Activated CD4-positive, alpha-beta T cell treated with anti-CD3 and anti-CD28 coated beads, Interleukin-2, amount 10 ng/mL, durations not matched to agents 7 days and 5 days (primary cell): ENCODE results near the gene TRIM29. TPM values are rescaled to one million over a fixed set of nuclear protein-coding genes. Genes with fewer than 3 reads are reported as not detected.

Experiments
- CTCF ChIA-PET: fragments of 350-600 bp; sonication (Branson Sonifier 250); formaldehyde crosslinking; loops from one replicate; lab custom pipeline; 2021; ENCODE audit warnings: antibody characterized with exemption; lab: Charles Lee
- POLR2A ChIA-PET: fragments of 350-600 bp; sonication (Branson Sonifier 250); formaldehyde crosslinking; loops from one replicate; lab custom pipeline; 2021; ENCODE audit warnings: antibody characterized with exemption; lab: Charles Lee
- DNase-seq: peaks from one replicate; pipeline ENCODE4 v3.0.0-alpha.2; 2020
- H3K27ac Mint-ChIP-seq: one replicate; pipeline ENCODE4 v1.8.0; 2021; ENCODE audit warnings: mild to moderate bottlenecking, moderate library complexity, mixed read lengths
- H3K27me3 Mint-ChIP-seq: one replicate; pipeline ENCODE4 v1.8.0; 2021; ENCODE audit warnings: mixed read lengths
- H3K36me3 Mint-ChIP-seq: one replicate; pipeline ENCODE4 v1.8.0; 2021; ENCODE audit warnings: low read depth, mixed read lengths
- H3K4me1 Mint-ChIP-seq: one replicate; pipeline ENCODE4 v1.8.0; 2021; ENCODE audit warnings: mixed read lengths
- H3K4me3 Mint-ChIP-seq: one replicate; pipeline ENCODE4 v1.8.0; 2021; ENCODE audit warnings: mild to moderate bottlenecking, moderate library complexity, mixed read lengths
- H3K9me3 Mint-ChIP-seq: one replicate; pipeline ENCODE4 v1.8.0; 2021; ENCODE audit warnings: mixed read lengths
- total RNA-seq, 2 experiments: library from RNA; stranded (reverse); gene quantifications; one replicate each; pipeline ENCODE4 v1.2.3, GENCODE V29; 2021

TRIM29 gene
- total RNA-seq, 2 experiments from 2014 or later, result not detected

DNA sequence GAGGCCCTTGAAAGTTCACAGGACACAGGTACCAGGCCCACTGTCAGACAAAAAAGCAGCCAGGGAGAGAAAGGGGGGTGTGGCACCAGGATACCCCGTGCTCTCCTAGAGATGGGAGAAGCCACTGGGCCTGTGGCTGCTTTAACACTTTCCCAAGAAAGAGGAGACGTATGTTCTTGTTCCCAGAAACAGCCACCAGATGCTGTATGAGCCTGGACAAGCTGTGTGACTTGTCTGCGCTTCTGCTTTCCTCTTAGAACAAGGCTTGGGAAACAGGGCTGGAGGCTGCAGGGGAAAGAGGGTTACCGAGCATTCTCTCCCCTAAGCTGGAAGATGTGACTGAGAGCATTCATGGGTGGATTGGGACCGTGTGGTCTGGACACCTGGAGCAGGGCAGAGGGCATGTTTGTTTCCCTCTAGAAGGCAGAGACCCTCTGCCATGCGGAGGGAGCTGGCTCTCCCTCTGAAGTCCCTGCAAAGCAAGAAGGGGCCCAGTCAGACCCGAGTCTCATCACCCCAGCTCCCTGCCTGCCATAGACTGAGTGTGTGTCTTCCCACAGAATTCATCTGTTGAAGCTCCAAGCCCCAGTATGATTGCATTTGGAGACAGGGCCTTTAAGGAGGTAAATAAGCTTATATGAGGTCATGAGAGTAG lies 74.1 kb downstream of the TRIM29 start:
- Mint-ChIP-seq H3K27me3 (peaks cover 5% of the 10 kb centered on the region), H3K4me1 (no peaks in the 10 kb centered on the region), H3K36me3 (no peaks in the 10 kb centered on the region), H3K27ac (no peak overlapping the region), H3K4me3 (no peak overlapping the region), H3K9me3 (no peaks in the 10 kb centered on the region)
- ChIA-PET CTCF (no interaction called here), POLR2A (no interaction called here)
- DNase-seq, result no peak

DNA sequence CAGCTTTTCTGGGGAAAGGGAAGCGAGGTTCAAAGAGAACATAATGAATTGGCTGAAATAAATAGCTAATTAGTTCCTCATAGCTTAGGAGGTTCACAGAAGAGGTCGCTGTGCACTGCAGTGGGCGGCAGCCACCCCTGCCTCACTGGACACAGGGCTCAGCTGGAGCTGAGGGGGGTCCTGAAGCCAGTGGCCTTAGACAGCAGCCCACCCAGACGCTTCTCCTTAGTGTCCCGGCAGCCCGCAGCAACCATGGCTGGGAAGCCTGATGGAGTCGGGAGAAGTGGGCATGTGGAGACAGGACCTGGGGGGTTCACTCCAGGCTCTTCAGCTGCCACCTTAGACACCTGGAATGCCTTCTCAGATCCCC lies 75.4 kb downstream of the TRIM29 start:
- Mint-ChIP-seq H3K4me1 (no peaks in the 10 kb centered on the region), H3K27me3 (no peaks in the 10 kb centered on the region), H3K4me3 (no peak overlapping the region), H3K9me3 (no peaks in the 10 kb centered on the region), H3K27ac (no peak overlapping the region), H3K36me3 (no peaks in the 10 kb centered on the region)
- ChIA-PET CTCF (no interaction called here), POLR2A (no interaction called here)
- no peak for DNase-seq

DNA sequence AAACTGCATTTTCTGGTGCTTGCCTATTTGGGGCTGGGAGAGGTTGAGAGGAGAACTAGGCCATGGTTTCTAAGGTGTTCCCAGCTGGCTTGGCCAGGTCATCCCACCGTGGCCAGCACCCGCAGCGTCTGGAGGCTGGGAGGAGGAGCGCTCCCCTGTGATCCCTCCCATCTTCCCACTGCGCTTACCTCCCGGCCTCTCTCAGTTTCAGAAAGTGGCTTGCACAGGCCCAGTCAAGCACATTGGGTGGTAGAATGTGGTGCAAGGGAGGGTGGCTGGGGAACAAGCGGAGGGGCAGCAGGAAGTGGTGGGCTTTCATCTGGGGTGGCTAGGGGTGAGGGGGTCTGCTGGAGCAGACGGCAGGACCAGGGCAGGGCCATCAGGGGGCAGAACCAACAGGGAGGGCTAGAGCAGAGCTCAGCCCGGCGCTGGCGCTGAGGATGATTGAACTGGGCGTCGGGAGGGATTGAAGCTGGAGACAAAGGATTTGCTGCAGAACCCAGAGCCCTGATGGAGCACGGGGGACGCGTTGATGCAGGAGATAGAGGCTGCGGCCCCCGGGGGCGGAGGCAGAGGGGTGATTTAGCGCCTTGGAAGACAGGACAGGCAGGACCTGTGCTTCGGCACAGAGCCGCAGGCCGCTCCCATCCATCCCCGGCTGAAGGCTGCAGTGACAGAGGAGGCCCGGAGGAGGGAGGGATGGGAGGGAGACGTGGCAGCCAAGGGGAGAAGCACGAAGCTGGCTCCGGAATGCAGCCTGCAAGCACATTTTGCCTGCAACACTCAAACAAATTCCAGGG lies 76.0 kb downstream of the TRIM29 start:
- POLR2A ChIA-PET, result no interaction called here
- CTCF ChIA-PET, result no interaction called here
- Mint-ChIP-seq H3K4me1 (no peaks in the 10 kb centered on the region), H3K36me3 (no peaks in the 10 kb centered on the region), H3K9me3 (no peaks in the 10 kb centered on the region), H3K4me3 (no peak overlapping the region), H3K27me3 (peaks cover 2% of the 10 kb centered on the region), H3K27ac (no peak overlapping the region)
- DNase-seq, result no peak

Other genes with a start within 250 kb of the TRIM29 start
- gene OAF, start 72.9 kb upstream of the TRIM29 start, total RNA-seq, result 1 to 10 TPM; 1.7 to 3.4 TPM
- not detected for gene POU2F3, start 102.0 kb upstream of the TRIM29 start, total RNA-seq
- under 1 TPM; 0.19 to 0.42 TPM for gene TLCD5, start 187.2 kb upstream of the TRIM29 start, total RNA-seq
- gene ARHGEF12, start 198.3 kb upstream of the TRIM29 start, total RNA-seq, result 1 to 10 TPM; 8.1 to 9.2 TPM